ENCODE results near the gene C5orf63.

DNA sequence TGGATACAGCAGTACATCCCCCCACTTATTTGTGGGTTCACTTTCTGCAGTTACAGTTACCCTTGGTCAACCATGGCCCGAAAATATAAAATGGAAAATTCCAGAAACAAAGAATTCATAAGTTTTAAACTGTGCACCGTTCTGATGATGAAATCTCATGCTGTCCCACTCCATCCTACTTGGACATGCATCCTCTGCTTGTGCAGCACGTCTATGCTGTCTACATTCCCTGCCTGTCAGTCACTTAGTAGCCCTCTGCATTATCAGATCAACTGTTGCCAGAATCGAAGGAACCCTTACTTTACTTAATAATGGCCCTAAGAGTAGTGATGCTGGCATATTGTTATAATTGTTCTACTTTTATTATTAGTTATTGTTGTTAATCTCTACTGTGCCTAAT is 57.6 kb downstream of the C5orf63 start:
- no peak for TF ChIP-seq POLR2A (IDR thresholded peaks at IDR 0.05)
- TF ChIP-seq, protein P1, sequence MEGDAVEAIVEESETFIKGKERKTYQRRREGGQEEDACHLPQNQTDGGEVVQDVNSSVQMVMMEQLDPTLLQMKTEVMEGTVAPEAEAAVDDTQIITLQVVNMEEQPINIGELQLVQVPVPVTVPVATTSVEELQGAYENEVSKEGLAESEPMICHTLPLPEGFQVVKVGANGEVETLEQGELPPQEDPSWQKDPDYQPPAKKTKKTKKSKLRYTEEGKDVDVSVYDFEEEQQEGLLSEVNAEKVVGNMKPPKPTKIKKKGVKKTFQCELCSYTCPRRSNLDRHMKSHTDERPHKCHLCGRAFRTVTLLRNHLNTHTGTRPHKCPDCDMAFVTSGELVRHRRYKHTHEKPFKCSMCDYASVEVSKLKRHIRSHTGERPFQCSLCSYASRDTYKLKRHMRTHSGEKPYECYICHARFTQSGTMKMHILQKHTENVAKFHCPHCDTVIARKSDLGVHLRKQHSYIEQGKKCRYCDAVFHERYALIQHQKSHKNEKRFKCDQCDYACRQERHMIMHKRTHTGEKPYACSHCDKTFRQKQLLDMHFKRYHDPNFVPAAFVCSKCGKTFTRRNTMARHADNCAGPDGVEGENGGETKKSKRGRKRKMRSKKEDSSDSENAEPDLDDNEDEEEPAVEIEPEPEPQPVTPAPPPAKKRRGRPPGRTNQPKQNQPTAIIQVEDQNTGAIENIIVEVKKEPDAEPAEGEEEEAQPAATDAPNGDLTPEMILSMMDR (IDR thresholded peaks at IDR 0.05), result no peak

Measured in Peyer's patch (tissue), 4 donors.